ENCODE data around the gene NKAPD1.
"Not testable (repeated sequence)": the region's sequence is repeated elsewhere in the genome, so short reads cannot be mapped to it uniquely, and the experiment has no call there.

The NKAPD1 gene

DNA sequence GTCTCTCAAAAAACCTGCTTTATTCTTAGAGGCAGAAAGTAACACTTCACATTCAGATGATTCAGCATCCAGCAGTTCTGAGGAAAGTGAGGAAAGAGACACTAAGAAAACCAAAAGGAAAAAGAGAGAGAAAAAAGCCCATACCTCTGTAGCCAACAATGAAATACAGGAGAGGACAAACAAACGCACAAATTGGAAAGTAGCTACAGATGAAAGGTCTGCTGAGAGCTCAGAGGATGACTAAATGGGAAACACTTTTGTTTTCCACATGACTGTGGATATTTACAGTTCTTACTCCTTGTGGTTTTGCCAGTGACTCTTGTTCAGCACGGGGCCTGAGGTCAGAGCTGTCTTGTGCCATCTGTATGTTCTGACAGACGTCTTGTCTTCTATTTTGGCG is 8.6 kb downstream of the NKAPD1 start:
- DNase-seq (ENCODE audit: low read depth, low spot score), result peak; percentile 24
- ChIA-PET CTCF (interaction anchor here (1.1 to 2.1 kb wide), 3 partner anchors 10 to 197 kb away, joined by 3 to 7 read pairs (median 5); no protein-coding TSS in a partner anchor), POLR2A (no interaction called here)
- no peak overlapping the region for H3K4me3 ChIP-seq (ENCODE audit: low read depth, low read length)
- TF ChIP-seq, protein P1, sequence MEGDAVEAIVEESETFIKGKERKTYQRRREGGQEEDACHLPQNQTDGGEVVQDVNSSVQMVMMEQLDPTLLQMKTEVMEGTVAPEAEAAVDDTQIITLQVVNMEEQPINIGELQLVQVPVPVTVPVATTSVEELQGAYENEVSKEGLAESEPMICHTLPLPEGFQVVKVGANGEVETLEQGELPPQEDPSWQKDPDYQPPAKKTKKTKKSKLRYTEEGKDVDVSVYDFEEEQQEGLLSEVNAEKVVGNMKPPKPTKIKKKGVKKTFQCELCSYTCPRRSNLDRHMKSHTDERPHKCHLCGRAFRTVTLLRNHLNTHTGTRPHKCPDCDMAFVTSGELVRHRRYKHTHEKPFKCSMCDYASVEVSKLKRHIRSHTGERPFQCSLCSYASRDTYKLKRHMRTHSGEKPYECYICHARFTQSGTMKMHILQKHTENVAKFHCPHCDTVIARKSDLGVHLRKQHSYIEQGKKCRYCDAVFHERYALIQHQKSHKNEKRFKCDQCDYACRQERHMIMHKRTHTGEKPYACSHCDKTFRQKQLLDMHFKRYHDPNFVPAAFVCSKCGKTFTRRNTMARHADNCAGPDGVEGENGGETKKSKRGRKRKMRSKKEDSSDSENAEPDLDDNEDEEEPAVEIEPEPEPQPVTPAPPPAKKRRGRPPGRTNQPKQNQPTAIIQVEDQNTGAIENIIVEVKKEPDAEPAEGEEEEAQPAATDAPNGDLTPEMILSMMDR (IDR thresholded peaks at IDR 0.05; ENCODE audit: insufficient read depth, low read length, missing control alignments), result no peak

DNA sequence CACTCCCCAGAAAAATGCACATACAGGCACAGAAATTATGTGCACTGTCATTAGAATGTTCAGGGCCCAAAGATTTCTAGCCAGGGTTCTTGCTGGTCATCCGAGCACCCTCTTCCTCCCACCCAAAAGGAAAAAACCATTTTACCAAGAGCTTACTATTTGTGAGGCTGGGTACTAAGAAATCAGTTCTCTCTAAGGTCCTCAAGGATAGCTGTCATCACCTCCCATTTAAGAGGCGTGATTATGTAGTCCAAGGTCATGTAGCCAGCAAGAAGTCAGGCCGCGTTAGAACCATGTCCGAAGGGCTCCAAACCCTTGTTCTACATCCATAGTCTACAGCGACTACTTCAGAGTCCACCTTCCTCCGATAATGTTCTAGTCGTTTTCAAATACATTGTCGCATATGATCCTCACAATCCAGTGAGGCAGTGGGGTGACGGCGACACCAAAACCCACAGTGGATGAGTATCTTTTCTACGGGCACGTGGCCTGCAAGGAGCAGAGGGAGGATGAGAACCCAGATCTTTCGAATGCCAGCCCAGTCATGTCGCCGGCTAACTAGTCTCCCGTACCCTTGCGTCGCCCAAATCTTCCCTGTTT is 11.8 kb downstream of the NKAPD1 start:
- no peak for DNase-seq (ENCODE audit: low read depth, low spot score)
- ChIA-PET POLR2A (interaction anchor here (0.7 to 1.3 kb wide), 2 partner anchors 11 to 214 kb away, joined by 3 to 4 read pairs; partner anchors contain the start of gene ALG9), CTCF (interaction anchor here (1.6 to 2.6 kb wide), 2 partner anchors 11 to 28 kb away, joined by 5 to 13 read pairs; partner anchors contain the start of genes NKAPD1 and PIH1D2)
- peak overlapping the region; percentile 95 for H3K4me3 ChIP-seq (ENCODE audit: low read depth, low read length)
- TF ChIP-seq, protein P1 (IDR thresholded peaks at IDR 0.05; ENCODE audit: insufficient read depth, low read length, missing control alignments), result no peak

DNA sequence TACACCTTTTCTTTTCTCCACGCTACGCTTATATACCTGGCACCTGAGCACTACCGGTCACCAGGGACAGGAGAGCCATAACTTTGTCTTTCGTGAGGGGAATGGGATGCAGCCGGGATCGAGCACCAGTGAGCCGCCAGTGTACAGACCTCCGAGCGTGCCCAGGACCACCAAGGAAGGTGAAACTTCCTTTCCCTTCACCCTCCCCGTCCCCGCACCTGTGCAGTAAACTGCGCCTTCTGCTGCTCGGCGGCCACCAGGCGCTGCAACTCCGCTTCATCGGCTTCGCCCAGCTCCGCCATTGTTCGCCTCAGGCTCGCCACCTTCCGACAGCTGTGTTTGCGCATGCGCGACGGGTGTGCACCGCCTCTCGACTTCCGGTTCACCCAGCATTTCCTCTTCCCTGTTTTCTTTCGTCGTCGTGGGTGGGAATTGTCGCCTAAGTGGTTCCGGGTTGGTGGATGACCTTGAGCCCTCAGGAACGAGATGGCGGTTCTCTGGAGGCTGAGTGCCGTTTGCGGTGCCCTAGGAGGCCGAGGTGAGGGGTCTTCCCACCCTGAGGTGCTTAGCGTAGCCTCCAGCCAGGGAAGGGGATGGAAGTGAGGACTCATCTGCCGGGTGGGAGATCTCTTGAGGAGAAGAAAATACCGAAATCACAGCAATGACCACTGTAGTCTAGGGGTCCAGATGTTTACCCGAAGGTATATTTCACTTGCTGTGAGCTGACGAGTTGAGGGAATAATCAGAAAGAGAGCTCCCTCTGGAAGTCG is 12.5 kb downstream of the NKAPD1 start, which contains the start of the genes SDHD and TIMM8B:
SDHD (plus strand) TSS at position 452 of the 770 bp plus-strand sequence; CDS start at position 487, 35 bp downstream.
TIMM8B (minus strand) TSS at position 335 of the 770 bp plus-strand sequence; CDS start at position 302, 33 bp downstream.
- peak; percentile 50 for DNase-seq (ENCODE audit: low read depth, low spot score)
- peak within 1 kb of the TSS; percentile 95 for H3K4me3 ChIP-seq (ENCODE audit: low read depth, low read length)
- ChIA-PET POLR2A (interaction anchor here (0.7 to 1.3 kb wide), 2 partner anchors 12 to 215 kb away, joined by 3 to 4 read pairs; partner anchors contain the start of gene ALG9), CTCF (interaction anchor here (1.0 to 2.6 kb wide), 5 partner anchors 11 to 193 kb away, joined by 3 to 13 read pairs (median 5); partner anchors contain the start of genes NKAPD1 and PIH1D2)
- TF ChIP-seq, protein P1 (IDR thresholded peaks at IDR 0.05; ENCODE audit: insufficient read depth, low read length, missing control alignments), result peak; percentile 69

DNA sequence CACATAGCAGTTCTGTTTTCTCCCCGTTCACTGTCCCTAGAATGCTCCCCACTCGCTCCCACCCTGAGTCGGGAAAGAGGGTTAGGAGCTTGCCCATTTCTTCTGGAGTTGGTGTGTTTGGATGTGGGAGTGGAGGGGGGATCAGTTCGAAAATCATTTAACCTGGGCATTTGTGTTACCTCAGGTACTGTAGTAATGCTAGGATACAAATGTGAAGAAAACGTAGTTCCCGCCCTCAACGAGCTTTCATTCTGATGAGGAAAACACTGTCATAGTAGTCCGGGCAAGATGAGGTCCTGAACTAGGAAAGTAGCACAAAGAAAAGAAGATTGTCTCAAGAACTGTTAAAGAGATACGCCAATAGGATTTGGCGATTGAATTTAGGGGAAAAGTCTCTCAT is 13.1 kb downstream of the NKAPD1 start:
- TF ChIP-seq, protein P1 (IDR thresholded peaks at IDR 0.05; ENCODE audit: insufficient read depth, low read length, missing control alignments), result no peak
- H3K4me3 ChIP-seq (ENCODE audit: low read depth, low read length), result peak overlapping the region; percentile 95
- no peak for DNase-seq (ENCODE audit: low read depth, low spot score)
- CTCF ChIA-PET, result interaction anchor here (1.0 to 2.6 kb wide), 5 partner anchors 12 to 192 kb away, joined by 3 to 13 read pairs (median 5); partner anchors contain the start of genes NKAPD1 and PIH1D2
- POLR2A ChIA-PET, result interaction anchor here (1.3 kb wide), 1 partner anchor 13 kb away, joined by 4 read pairs; no protein-coding TSS in a partner anchor

DNA sequence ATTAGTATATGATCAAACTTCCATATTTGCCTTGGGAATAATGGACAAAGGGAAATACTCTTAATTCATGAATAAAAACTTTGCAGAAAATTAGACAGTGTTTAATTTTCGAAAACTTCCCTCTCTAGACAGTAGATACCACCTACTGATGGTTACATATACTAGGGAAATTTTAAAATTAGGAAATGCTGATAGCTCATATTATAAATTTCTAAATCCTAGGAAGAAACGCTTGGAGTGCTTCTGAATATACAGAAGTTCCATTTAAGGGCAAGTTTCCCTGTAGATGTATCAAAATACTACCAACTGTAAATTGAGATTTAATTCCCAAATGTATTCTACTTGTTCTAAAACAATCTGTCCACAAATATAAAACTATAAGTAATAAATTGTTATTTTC is 21.2 kb downstream of the NKAPD1 start:
- DNase-seq (ENCODE audit: low read depth, low spot score); H3K4me3 ChIP-seq (ENCODE audit: low read depth, low read length); POLR2A ChIA-PET: not testable (repeated sequence)
- CTCF ChIA-PET, result interaction anchor here (12.2 kb wide), 1 partner anchor 20 kb away, joined by 138 read pairs; no protein-coding TSS in a partner anchor

DNA sequence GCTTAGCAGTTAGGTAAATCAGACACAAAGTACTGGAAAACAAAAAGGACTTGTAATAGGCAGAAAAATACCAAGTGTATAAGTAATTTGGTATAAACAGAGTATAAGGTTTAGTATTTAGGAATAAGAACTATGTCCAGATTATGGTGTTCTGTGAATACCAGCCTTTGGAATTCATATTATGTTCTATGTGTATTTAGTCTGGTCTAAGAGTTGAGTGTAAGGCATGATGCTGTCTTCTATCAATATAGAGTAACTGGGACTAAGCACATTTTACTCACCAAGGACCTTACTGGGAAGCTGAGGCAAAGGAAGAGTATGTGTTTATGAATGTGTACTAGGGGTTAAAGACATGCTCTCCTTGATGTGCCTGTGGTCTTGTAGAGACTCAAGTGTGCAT is 22.1 kb downstream of the NKAPD1 start:
- DNase-seq (ENCODE audit: low read depth, low spot score), result peak; percentile 42
- no peak overlapping the region for H3K4me3 ChIP-seq (ENCODE audit: low read depth, low read length)
- TF ChIP-seq, protein P1 (IDR thresholded peaks at IDR 0.05; ENCODE audit: insufficient read depth, low read length, missing control alignments), result no peak
- ChIA-PET CTCF (interaction anchor here (1.2 to 12.2 kb wide), 3 partner anchors 19 to 185 kb away, joined by 3 to 138 read pairs (median 8); no protein-coding TSS in a partner anchor), POLR2A (no interaction called here)

Measured in AG04449 (cell line).